ENCODE data around the gene ABCD4.

Gene ABCD4

GRCh38 chr14:74259513-74259912, 43.2 kb downstream of the ABCD4 start:
- DNase-seq (ENCODE audit: low spot score) = no peak

GRCh38 chr14:74258764-74259035, 44.0 kb downstream of the ABCD4 start:
- no peak for DNase-seq (ENCODE audit: low spot score)

GRCh38 chr14:74257941-74258763, 44.6 kb downstream of the ABCD4 start:
- DNase-seq (ENCODE audit: low spot score) = no peak

GRCh38 chr14:74257078-74257940, 45.4 kb downstream of the ABCD4 start:
- peak; percentile 69 for DNase-seq (ENCODE audit: low spot score)

- no peak for DNase-seq (ENCODE audit: low spot score)
Measured at GRCh38 chr14:74255281-74255680, 47.5 kb downstream of the ABCD4 start.

- DNase-seq (ENCODE audit: low spot score) = no peak
Measured at GRCh38 chr14:74249433-74250375, 53.0 kb downstream of the ABCD4 start.

GRCh38 chr14:74248017-74248416, 54.7 kb downstream of the ABCD4 start:
- DNase-seq (ENCODE audit: low spot score) = no peak

- no peak for DNase-seq (ENCODE audit: low spot score)
Measured at GRCh38 chr14:74246542-74246941, 56.2 kb downstream of the ABCD4 start.

GRCh38 chr14:74245292-74245691, 57.4 kb downstream of the ABCD4 start:
- DNase-seq (ENCODE audit: low spot score) = no peak

GRCh38 chr14:74244115-74244514, 58.6 kb downstream of the ABCD4 start:
- DNase-seq (ENCODE audit: low spot score) = no peak

GRCh38 chr14:74243051-74243450, 59.7 kb downstream of the ABCD4 start:
- no peak for DNase-seq (ENCODE audit: low spot score)

- no peak for DNase-seq (ENCODE audit: low spot score)
Measured at GRCh38 chr14:74242780-74243042, 60.0 kb downstream of the ABCD4 start.

- no peak for DNase-seq (ENCODE audit: low spot score)
Measured at GRCh38 chr14:74242021-74242779, 60.5 kb downstream of the ABCD4 start.

- DNase-seq (ENCODE audit: low spot score) = no peak
Measured at GRCh38 chr14:74241652-74242017, 61.1 kb downstream of the ABCD4 start.

GRCh38 chr14:74240794-74241651, 61.7 kb downstream of the ABCD4 start:
- peak; percentile 42 for DNase-seq (ENCODE audit: low spot score)

- DNase-seq (ENCODE audit: low spot score) = peak; percentile 37
Measured at GRCh38 chr14:74239848-74240793, 62.6 kb downstream of the ABCD4 start.

- no peak for DNase-seq (ENCODE audit: low spot score)
Measured at GRCh38 chr14:74238974-74239847, 63.5 kb downstream of the ABCD4 start, which contains the start of gene VSX2. Gene VSX2 (plus strand): TSS chr14:74239449. CDS start chr14:74239562, 113 bp downstream.

- DNase-seq (ENCODE audit: low spot score) = no peak
Measured at GRCh38 chr14:74237441-74237840, 65.3 kb downstream of the ABCD4 start.

Measured in hepatic stellate cell (primary cell).